ENCODE data around the gene PHF23.

The PHF23 gene

DNA sequence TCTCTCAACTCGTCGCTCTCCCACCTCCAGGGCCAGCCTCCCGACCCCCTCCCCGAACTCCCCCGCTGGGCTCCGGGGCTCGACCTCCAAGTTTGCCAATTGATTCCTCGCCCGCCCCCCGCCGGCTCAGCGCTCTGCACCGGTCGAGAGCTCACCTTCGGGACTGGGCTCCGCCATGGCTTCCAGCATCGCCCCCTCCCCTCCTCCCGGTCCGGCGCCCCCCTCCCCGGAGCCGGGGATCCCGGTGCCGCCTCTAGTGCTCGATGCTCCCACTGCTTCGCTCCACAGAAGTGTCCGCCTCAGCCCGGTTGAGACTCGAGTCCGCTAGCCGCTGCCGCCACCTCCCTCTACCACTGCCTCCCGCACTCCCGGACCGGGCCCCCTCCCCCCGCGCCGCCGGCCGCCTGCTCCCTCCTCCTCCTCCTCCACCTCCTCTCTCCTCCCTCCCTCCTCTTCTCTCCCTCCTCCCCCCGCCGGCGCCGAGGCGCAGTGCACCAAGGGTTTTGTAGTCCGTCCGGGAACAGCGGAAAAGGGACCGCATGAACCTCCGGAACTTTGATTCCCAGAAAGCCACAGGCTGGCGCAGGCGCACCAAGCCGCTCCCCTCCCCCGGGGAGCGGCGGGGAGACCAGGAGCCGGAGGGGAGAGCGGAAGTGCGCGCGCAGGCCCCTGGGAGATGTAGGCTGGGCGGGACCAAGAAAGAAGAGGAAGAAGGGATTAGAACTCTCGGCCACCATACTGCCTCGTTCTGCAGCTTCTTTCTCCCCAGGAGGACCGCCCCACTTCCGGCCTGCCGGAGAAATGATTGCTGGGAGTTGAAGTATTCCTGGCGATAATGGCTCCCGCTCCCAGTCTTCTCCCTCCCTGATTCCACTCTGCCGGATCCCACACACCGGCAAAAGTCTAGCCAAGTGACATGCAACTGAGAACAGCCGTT, at the start of gene PHF23:
Gene PHF23, minus strand, starts transcription at position 367 of the 937 bp plus-strand sequence. Its CDS starts 178 bp downstream, at position 189.
- peak; percentile 95 for DNase-seq (ENCODE audit: extremely low spot score, insufficient read length, low read depth)
- peak; percentile 99 for FAIRE-seq

DNA sequence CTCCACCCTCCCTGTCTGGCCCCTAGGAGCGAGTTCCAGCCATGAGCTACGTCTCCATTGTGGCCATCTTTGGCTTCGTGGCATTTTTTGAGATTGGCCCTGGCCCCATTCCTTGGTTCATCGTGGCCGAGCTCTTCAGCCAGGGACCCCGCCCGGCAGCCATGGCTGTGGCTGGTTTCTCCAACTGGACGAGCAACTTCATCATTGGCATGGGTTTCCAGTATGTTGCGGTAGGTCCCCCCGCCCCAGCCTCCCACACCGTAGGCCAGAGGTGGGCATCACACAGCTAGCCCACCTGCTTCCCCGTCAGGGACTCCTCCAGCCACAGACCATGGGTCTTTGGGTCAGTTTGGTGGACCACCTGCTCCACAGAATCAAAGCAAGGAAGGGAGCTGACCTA, 46.4 kb upstream of the PHF23 start:
- DNase-seq (ENCODE audit: extremely low spot score, insufficient read length, low read depth) (no peak), FAIRE-seq (no peak)

DNA sequence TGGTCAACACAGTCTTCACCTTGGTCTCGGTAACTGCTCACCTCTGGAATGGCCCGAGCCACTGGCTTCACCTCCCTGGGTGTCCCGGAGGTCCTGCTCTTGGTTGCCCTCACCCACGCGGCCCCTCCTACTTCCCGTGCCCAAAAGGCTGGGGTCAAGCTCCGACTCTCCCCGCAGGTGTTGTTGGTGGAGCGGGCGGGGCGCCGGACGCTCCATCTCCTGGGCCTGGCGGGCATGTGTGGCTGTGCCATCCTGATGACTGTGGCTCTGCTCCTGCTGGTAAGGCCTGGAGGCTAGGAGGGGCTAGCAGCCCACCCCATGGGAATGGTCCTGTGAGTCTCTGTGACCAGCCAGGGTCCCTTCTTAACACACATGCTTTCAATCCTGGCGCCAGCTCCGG, 45.7 kb upstream of the PHF23 start:
- no peak for DNase-seq (ENCODE audit: extremely low spot score, insufficient read length, low read depth)
- FAIRE-seq: no peak

DNA sequence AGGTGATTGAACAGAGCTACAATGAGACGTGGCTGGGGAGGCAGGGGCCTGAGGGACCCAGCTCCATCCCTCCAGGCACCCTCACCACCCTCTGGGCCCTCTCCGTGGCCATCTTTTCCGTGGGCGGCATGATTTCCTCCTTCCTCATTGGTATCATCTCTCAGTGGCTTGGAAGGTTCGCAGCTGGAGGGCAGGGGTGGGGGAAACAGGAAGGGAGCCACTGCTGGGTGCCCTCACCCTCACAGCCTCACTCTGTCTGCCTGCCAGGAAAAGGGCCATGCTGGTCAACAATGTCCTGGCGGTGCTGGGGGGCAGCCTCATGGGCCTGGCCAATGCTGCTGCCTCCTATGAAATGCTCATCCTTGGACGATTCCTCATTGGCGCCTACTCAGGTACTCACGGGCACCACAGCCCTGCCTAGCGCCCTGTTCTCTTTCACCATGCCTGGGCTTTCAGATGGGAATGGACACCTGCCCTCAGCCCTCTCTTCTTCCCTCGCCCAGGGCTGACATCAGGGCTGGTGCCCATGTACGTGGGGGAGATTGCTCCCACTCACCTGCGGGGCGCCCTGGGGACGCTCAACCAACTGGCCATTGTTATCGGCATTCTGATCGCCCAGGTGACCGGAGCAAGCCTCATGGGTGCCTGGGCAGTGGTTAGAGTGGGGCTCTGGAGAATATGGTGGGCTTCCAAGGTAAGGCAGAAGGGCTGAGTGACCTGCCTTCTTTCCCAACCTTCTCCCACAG, 44.4 kb upstream of the PHF23 start:
- DNase-seq (ENCODE audit: extremely low spot score, insufficient read length, low read depth) (no peak), FAIRE-seq (no peak)

DNA sequence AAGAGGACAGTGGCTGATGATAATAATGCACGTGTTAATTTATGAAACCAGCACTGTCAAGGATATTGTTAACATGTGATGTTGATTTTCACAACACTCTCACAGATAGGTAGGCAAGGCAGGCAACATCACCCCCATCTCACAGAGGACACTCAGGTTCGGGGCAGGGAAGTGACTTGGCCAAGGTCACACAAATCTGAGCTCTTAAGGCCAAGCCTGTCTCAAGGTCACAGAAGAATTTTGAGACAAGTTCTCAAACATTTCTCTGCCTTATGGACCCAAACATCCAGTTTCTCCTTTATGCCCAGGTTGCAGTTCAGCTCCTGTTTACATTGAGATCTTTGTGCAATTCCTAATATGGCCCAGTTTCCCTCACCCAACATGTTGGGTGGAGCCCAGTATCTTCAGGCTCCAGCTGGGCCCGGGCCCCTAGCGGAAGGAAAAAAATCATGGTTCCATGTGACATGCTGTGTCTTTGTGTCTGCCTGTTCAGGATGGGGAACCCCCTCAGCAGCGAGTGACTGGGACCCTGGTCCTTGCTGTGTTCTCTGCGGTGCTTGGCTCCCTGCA, 43.6 kb upstream of the PHF23 start:
- DNase-seq (ENCODE audit: extremely low spot score, insufficient read length, low read depth) (no peak), FAIRE-seq (no peak)

DNA sequence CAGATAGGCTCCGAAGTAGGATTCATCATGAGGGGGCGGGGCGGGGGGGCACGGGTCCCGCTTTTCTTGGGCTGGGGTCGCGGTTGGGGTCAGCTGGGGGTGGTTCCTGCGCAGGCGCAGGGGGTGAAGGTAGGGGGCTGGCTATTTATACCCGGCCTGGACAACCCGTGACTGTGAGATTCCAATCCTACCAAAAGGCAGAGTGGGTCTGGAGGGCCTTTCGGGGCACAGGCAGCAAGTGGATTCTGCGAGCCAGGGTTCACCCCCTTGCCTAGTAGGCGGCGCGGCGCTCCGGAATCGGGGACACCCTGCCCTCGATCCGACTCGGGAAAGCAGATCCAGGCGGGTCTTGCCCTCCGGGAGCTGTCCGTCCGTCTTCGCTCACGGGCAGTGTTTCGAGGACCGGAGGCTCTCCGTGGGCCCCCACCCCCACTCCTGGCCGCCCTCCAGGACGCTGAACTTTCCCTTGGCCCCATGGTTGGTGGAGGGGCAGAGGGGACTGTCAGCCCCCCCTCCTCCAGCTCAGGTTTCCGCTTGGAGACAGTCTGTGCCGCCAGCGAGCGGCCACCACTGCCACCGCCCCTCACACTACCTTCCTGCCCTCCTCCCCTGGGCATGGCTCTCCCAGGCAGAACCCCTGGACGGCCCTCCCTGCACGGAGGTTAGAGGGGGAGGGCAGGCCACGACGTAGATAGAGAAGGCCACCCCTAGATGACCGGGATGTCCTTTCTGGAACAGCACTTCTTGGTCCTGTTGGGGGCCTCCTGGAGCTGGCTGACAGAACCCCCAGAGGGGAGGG, 42.9 kb upstream of the PHF23 start:
- FAIRE-seq (no peak), DNase-seq (ENCODE audit: extremely low spot score, insufficient read length, low read depth) (no peak)

DNA sequence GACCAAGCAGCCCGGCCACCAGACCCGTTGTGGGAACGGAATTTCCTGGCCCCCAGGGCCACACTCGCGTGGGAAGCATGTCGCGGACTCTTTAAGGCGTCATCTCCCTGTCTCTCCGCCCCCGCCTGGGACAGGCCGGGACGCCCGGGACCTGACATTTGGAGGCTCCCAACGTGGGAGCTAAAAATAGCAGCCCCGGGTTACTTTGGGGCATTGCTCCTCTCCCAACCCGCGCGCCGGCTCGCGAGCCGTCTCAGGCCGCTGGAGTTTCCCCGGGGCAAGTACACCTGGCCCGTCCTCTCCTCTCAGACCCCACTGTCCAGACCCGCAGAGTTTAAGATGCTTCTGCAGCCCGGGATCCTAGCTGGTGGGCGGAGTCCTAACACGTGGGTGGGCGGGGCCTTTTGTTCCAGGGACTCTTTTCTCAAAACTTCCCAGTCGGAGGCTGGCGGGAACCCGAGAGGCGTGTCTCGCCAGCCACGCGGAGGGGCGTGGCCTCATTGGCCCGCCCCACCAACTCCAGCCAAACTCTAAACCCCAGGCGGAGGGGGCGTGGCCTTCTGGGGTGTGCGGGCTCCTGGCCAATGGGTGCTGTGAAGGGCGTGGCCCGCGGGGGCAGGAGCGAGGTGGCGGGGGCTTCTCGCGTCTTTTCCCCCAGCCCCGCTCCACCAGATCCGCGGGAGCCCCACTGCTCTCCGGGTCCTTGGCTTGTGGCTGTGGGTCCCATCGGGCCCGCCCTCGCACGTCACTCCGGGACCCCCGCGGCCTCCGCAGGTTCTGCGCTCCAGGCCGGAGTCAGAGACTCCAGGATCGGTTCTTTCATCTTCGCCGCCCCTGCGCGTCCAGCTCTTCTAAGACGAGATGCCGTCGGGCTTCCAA, 42.1 kb upstream of the PHF23 start, which contains the start of gene SLC2A4:
Gene SLC2A4, plus strand, starts transcription at position 645 of the 879 bp plus-strand sequence. Its CDS starts 217 bp downstream, at position 862.
- DNase-seq (ENCODE audit: extremely low spot score, insufficient read length, low read depth) (peak; percentile 97), FAIRE-seq (peak; percentile 84)

DNA sequence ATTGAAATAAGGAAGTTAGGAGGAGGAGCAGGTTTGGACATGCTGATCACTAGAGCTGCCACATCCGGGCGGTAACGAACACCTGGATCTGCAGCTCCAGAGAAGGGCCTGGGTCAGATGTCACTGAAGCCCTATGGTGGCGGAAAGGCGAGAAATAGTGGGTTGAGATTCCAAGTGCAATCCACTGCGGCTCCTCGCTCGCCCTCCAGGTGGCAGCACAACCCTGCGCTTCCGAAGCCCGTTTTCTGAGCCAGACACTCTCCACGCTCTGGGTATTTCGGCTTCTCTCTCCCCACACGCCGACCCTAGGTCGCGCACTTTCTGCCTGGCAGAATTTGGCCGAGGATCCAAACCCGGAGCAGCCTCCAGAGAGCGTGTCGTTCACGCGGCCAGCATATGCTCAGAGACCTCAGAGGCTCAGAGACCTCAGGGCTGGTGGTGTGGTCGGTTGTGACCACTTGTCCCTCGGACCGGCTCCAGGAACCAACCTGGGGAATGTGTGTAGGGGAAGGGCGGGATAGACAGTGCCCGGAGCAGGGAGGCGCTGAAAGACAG, 41.3 kb upstream of the PHF23 start:
- DNase-seq (ENCODE audit: extremely low spot score, insufficient read length, low read depth) (peak; percentile 84), FAIRE-seq (peak; percentile 96)

DNA sequence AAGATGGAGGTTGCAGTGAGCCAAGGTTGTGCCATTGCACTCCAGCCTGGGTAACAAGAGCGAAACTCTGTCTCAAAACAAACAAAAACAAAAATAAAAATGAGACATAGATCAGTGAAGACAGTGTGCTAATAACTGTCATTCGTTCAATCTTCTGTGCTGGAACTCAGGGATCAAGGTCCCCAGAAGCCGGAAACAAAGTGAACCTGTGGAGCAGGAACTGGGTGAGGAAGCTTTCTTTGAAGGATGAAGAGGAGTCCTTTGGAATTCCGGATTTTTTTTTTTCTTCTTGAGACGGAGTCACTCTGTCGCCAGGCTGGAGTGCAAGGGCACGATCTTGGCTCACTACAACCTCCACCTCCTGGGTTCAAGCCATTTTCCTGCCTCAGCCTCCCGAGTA, 40.2 kb upstream of the PHF23 start:
- no peak for FAIRE-seq

DNA sequence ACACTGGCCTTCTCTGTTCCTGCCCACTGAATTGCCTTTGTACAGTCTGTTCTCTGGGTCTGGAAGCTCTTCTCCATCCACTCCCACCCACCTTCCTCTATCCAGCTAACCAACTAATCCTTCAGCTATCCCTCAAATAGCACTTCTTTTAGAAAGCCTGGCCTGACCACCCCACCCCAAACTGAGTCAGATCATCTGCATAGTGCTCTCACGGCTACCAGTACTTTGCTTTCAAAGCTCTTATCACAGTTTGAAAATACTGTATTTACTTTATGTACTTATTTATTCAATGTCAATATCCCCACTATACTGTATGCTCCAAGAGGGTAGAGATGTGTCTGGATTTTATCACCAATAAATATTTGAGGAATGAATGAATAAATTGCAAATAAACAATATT, 27.5 kb upstream of the PHF23 start:
- FAIRE-seq (no peak), DNase-seq (ENCODE audit: extremely low spot score, insufficient read length, low read depth) (no peak)

More for the DNA sequence above, 40.2 kb upstream of the PHF23 start:
- no peak for DNase-seq (ENCODE audit: extremely low spot score, insufficient read length, low read depth)

DNA sequence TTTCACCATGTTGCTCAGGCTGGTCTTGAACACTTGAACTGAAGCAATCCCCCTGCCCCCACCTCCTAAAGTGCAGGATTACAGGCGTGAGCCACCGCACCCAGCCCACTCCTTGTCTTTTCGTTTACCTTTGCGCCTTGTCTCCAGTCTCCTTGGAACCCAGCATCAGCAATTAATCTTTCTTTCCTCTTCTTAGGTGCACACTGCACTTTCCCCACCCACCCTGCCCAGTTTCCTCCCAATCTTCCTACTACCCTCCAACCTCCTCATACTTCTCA, 24.5 kb upstream of the PHF23 start:
- no peak for FAIRE-seq
- no peak for DNase-seq (ENCODE audit: extremely low spot score, insufficient read length, low read depth)

DNA sequence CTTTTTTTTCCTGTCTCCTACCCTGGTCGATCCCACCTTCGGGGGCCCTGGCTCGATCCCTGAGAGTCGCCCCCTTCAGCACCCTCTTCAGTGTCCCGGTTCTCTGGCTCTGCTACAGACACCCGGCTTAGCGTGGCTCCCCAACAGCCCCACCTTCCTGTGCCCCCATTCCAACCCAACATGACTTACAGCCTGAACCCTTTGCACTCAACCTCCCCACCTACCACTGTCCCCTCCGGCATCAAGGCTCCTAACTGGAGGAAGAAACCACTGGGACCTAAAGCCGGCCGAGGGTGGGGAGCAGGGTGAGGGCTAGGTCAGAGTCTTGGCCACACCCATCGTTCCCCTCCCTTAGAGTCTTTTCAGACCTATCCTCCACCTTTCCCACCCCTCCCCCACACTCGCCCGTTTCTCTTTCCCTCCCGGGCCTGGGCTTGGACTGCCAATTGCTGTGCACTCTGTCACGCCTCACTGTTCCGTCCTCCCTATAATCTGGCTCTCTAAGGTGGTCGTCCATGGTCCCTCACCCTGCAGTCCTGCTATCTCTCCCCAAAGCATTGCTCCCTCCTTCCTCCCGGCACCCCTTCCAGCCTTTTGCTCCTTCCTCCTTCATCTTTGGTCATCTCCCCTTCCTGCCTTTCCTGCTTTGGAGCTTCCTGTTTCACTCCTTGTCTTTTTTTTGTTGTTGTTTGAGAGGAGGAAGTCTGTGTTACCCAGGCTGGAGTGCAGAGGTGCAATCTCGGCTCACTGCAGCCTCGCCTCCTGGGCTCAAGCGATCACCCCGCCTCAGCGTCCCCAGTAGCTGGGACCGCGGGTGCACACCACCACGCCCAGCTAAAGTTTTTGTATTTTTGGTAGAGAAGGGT, 23.9 kb upstream of the PHF23 start:
- FAIRE-seq (no peak), DNase-seq (ENCODE audit: extremely low spot score, insufficient read length, low read depth) (no peak)

DNA sequence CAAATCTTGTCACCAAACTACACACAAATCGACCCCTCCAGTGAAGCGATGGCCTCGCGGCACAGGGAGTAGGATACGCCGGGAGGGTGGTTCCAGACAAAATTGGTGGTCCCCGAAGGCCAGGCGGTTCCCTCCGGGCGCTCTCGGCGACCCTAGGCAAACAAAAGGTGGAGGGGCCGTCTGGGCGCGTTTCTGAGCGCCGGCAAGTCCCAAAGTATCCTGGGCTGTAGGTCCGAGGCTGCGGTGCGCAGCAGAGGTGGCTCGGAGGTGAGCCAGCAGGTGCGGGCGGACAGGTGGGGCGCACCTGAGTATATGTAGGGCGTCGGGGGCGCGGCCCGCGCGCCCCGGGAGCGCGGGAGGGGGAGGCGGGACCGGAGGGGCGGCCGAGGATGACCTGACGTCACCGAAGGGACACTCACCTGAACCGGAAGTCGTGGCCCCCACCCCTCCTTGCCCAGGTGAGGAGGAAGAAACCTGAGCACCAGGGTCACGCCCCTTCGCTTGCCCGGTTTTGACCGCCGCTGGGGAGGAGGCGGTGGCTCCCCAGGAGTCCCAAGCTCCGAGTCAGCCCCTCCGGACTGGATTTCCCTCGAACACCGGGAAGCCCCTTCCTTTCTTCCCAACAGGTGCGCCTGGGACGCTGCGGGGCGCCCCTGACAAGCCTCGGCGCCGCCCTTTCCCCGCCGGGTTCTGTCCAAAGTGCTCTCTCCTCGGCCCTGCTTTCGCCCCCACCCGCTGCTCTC, 23.1 kb upstream of the PHF23 start, which contains the start of gene CLDN7:
Gene CLDN7, minus strand, starts transcription at position 287 of the 743 bp plus-strand sequence. CDS start 435 bp downstream, outside the sequence.
- FAIRE-seq: no peak
- DNase-seq (ENCODE audit: extremely low spot score, insufficient read length, low read depth): no peak

DNA sequence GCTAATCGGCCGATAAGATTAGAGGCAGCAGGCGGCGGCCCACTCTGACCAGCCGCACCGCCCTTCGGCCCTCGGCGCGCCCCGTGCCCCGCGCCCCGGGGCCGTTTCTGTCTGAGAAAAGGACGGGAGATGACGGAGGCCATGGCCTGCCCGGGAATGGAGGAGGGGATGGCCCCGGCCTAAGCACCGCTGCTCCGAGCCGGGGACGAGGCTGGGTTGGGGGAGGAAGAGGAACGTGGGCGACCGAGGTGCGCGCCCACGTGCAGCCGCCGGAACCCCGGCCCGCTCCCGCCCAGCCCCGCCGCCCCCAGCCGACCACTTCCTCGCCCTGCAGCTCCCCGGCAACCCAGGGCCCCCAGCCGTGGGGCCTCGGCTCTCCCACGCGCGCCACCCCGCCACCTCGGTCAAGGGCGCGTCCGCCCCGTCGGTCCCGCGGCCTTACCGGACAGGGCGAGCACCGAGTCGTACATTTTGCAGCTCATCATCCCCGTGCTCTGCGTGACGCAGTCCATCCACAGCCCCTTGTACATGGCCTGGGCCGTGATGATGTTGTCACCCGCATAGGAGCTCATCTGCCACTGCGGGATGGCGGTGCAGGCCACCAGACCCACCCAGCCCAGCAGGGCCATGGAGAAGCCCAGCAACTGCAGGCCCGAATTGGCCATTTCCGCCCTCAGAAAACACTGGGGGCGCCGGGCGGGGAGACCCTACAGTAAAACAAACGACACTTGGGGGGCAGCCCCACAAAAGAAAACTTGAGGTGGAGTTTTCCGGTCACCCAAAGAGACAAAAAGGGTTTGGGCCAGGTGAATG, 22.3 kb upstream of the PHF23 start:
- FAIRE-seq (no peak), DNase-seq (ENCODE audit: extremely low spot score, insufficient read length, low read depth) (no peak)

DNA sequence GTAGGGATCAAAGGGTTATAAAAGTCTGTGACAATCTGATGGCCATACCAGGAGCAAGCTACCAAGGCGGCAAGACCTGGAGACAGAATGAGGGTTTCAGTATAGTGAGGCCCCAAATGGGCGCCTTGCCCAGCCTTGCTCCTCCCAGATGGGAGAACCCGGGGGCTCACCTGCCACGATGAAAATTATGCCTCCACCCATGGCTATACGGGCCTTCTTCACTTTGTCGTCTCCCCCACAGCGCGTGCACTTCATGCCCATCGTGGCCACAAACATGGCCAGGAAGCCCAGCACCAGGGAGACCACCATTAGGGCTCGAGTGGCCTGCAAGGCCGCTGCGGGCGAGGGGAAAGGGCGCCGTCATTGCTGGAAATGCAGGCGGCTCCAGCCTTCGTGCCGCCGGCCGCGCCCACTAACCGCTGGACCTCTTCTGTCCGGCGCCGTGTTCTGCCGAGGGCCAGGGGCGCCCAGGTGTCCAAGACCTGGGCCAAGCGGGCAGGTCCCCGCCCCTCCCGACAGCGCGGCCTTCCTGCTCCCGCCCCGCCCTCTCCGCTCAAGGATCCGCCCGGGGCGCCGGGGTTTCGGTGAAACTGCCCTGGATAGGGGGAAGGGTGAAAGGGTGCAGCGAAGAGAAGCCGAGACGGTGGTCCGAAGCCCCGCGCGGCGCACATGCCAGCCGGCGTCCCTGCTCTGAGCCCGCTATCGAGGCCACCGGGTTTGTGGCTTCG, 21.6 kb upstream of the PHF23 start:
- DNase-seq (ENCODE audit: extremely low spot score, insufficient read length, low read depth): no peak
- no peak for FAIRE-seq

DNA sequence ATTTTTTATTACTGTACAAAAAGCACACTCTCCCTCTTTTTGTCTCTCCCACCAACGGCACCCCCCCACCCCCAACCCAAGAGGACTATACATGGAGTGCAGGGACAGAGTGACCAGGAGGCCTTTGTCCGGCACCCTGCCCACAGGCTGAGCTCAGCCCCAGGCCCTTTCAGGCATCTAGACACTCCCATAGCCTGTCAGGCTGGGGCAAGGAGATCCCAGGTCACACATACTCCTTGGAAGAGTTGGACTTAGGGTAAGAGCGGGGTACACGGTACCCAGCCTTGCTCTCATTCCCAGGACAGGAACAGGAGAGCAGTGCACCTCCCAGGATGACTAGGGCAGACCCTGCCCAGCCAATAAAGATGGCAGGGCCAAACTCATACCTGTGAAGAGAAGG, 20.9 kb upstream of the PHF23 start:
- FAIRE-seq (no peak), DNase-seq (ENCODE audit: extremely low spot score, insufficient read length, low read depth) (no peak)
